ENCODE measurements around the gene FAAP100. TPM values are rescaled to one million over a fixed set of nuclear protein-coding genes. Genes with fewer than 3 reads are reported as not detected.

Gene FAAP100
- total RNA-seq, 1 donor from 2014 or later: 21.4 TPM

- Histone ChIP-seq H3K27ac (peak overlapping the region; percentile 98), H3K36me3 (peaks cover 9 to 37% of the 10 kb centered on the region in 2 donors), H3K9me3 (no peaks in the 10 kb centered on the region), H3K4me3 (peak overlapping the region; percentile 93 to 99), H3K27me3 (no peaks in the 10 kb centered on the region), H3K4me1 (peaks cover 32% of the 10 kb centered on the region)
- DNase-seq (ENCODE audit: extremely low spot score in 2 of 2): no peak
- intact Hi-C loops (cut with DNase I): no loop called here
- TF ChIP-seq CTCF (IDR thresholded peaks at IDR 0.05): no peak
Observed at GRCh38 chr17:81509207-81509971, 42.8 kb downstream of the FAAP100 start.

DNA sequence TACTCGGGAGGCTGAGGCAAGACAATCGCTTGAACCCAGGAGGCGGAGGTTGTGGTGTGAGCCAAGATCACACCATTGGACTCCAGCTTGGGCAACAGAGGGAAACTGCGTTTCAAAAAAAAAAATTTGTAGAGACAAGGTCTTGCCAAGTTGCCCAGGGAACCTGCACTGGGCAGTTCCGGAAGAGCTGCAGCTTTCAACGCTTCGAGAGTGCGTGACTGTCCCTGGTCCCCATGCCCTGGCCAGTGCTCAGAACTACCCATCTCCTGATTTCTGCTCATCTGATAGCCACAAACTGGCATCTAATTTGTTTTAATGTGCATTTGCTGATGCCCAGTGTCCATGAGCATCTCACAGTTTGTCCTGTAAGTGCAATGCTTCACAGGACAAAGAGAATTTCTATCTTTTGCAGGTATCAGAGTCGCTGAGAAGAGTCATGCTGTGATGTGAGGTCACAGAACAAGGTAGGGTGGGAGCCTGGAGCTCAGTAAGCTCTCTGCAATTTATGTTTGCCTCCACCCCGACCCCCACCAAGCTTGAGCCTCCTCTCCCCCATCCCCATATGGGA is 43.4 kb downstream of the FAAP100 start:
- Histone ChIP-seq H3K36me3 (peaks cover 9 to 37% of the 10 kb centered on the region in 2 donors), H3K27me3 (no peaks in the 10 kb centered on the region), H3K9me3 (no peaks in the 10 kb centered on the region), H3K4me1 (peaks cover 32% of the 10 kb centered on the region), H3K27ac (peak overlapping the region; percentile 98), H3K4me3 (peak overlapping the region; percentile 93 to 99)
- DNase-seq (ENCODE audit: extremely low spot score in 2 of 2): no peak
- intact Hi-C loops (cut with DNase I): no loop called here
- TF ChIP-seq CTCF (IDR thresholded peaks at IDR 0.05) (no peak), POLR2AphosphoS5 (IDR thresholded peaks at IDR 0.05; ENCODE audit: insufficient read depth in 1 of 2, low read depth in 1 of 2) (no peak), POLR2A (IDR thresholded peaks at IDR 0.05) (no peak)

DNA sequence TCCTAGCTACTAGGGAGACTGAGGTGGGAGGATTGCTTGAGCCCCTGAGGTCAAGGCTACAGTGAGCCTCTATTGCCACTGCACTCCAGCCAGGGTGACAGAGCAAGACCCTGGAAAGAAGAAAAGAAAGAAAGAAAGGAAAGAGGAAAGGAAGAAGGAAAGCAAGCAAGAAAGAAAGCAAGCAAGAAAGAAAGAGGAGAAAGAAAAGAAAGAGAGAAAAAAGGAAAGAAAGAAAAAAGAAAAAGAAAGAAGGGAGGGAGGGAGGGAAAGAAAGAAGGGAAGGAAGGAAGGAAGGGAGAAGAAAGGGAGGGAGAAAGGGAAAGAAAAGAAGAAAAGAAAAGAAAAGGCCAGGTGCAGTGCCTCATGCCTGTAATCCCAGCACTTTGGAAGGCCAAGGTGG is 48.5 kb downstream of the FAAP100 start:
- H3K4me3 ChIP-seq: no peak overlapping the region
- H3K27ac ChIP-seq: no peak overlapping the region
- no peak for DNase-seq (ENCODE audit: extremely low spot score in 2 of 2)
- intact Hi-C loops (cut with DNase I): no loop called here
- H3K9me3 ChIP-seq: no peaks in the 10 kb centered on the region
- H3K4me1 ChIP-seq: peaks cover 2% of the 10 kb centered on the region
- TF ChIP-seq POLR2AphosphoS5 (IDR thresholded peaks at IDR 0.05; ENCODE audit: insufficient read depth in 1 of 2, low read depth in 1 of 2) (no peak), POLR2A (IDR thresholded peaks at IDR 0.05) (no peak), CTCF (IDR thresholded peaks at IDR 0.05) (no peak)
- H3K27me3 ChIP-seq: no peaks in the 10 kb centered on the region
- peaks cover 0 to under 1% of the 10 kb centered on the region in 2 donors for H3K36me3 ChIP-seq

DNA sequence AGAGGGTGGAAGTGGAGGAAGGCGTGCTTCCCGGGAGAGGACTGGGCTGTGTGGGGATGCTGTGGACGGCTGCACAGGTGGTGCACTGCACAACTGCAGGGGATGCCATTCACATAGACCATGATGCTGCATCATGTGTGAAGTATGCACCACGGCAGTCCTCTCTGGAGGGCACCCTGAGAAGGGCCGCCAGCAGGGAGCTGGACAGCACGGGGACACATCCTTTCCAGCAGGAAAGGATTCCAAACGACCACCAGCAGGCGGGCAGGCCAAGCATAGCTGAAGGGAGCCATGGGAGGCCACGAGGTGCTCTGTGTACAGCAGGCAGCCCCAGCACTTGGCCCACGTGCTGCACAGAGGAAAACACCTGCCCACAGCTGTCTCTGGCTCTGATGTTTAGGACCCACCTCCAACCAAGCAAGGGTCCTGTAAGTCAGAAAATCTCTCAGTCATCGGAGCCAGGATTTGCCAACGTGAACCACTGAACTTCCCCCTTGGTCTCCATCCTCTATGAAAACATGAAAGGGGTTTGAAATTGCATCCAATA is 49.6 kb downstream of the FAAP100 start:
- Histone ChIP-seq H3K4me3 (no peak overlapping the region), H3K27ac (no peak overlapping the region), H3K27me3 (no peaks in the 10 kb centered on the region), H3K36me3 (no peaks in the 10 kb centered on the region), H3K4me1 (no peaks in the 10 kb centered on the region), H3K9me3 (no peaks in the 10 kb centered on the region)
- intact Hi-C loops (cut with DNase I): no loop called here
- DNase-seq (ENCODE audit: extremely low spot score in 2 of 2): no peak
- TF ChIP-seq CTCF (IDR thresholded peaks at IDR 0.05): no peak
- no peak for TF ChIP-seq POLR2A (IDR thresholded peaks at IDR 0.05)
- TF ChIP-seq POLR2AphosphoS5 (IDR thresholded peaks at IDR 0.05; ENCODE audit: insufficient read depth in 1 of 2, low read depth in 1 of 2): no peak

DNA sequence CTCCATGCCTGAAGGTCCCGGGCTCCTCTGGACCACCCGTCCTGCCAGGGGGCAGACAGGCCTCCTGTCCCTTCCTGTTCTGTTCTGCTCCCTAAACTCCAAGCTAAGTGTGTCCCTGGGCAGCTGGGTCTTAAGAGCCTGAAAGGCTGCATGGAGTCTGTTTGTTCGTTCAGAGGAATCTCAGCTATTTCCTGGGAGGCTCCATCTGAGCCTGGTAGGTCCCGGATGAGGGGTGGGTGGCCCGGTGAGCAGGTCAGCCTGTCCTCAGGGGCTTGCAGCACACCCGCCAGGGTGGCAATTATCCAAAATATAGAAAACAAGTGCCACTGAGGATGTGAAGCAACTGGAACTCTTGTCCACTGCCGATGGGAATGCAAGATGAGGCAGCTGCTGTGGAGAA is 52.1 kb downstream of the FAAP100 start:
- no peaks in the 10 kb centered on the region for H3K4me1 ChIP-seq

More for the DNA sequence above, 52.1 kb downstream of the FAAP100 start:
- no peak for TF ChIP-seq CTCF (IDR thresholded peaks at IDR 0.05)
- no peak for TF ChIP-seq POLR2AphosphoS5 (IDR thresholded peaks at IDR 0.05; ENCODE audit: insufficient read depth in 1 of 2, low read depth in 1 of 2)
- no peak for TF ChIP-seq POLR2A (IDR thresholded peaks at IDR 0.05)
- Histone ChIP-seq H3K36me3 (no peaks in the 10 kb centered on the region), H3K27ac (no peak overlapping the region), H3K27me3 (no peaks in the 10 kb centered on the region), H3K9me3 (no peaks in the 10 kb centered on the region), H3K4me3 (no peak overlapping the region)
- no peak for DNase-seq (ENCODE audit: extremely low spot score in 2 of 2)
- intact Hi-C loops (cut with DNase I): no loop called here

Data from vagina (tissue), 2 donors.